Measurements from ENCODE around the gene AQP2.

DNA sequence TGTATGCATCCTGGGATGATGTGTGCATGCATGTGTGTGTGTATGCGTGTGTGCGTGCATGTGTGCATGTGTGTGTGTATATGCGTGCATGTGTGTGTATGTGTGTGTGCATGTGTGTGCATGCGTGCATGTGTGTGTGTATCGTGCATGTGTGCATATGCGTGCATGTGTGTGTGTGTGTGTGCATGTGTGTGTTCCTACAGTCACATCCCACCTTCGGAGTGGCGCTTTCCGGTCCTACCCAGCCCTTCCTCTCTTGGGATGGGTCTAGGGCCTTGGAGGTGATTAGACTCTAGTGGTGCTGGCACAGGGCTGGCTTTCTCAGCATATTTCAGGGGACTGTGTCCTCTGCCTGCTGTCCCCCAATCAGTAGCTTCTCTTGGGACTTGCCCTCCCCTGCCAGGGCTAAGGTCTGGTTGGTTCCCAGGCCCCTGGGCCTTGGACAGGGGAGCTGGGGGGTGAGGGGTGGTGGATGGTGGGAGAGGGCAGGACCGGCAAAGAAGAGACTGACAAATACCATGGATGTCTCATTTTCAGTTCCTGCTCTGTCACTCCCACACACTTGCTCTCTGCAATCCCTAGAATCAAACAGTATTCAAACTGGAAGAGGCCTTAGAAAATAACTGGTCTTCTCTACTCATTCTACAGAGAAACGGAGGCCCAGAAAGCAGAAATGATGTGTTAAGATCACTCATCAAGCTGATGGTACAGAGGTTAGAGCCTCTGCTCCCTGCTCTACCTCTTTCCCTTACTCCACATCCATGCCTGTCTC, 24.9 kb upstream of the AQP2 start:
- TF ChIP-seq, protein P1, sequence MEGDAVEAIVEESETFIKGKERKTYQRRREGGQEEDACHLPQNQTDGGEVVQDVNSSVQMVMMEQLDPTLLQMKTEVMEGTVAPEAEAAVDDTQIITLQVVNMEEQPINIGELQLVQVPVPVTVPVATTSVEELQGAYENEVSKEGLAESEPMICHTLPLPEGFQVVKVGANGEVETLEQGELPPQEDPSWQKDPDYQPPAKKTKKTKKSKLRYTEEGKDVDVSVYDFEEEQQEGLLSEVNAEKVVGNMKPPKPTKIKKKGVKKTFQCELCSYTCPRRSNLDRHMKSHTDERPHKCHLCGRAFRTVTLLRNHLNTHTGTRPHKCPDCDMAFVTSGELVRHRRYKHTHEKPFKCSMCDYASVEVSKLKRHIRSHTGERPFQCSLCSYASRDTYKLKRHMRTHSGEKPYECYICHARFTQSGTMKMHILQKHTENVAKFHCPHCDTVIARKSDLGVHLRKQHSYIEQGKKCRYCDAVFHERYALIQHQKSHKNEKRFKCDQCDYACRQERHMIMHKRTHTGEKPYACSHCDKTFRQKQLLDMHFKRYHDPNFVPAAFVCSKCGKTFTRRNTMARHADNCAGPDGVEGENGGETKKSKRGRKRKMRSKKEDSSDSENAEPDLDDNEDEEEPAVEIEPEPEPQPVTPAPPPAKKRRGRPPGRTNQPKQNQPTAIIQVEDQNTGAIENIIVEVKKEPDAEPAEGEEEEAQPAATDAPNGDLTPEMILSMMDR (IDR thresholded peaks at IDR 0.05) = no peak
- TF ChIP-seq SIN3A (IDR thresholded peaks at IDR 0.05; ENCODE audit: borderline replicate concordance, insufficient read depth, low read depth, low read length) = no peak

Data from Panc1 (cell line).